Activated CD4-positive, alpha-beta memory T cell treated with anti-CD3 and anti-CD28 coated beads for 36 hours (primary cell): Measurements from ENCODE around the gene TESK1. TPM values are rescaled to one million over a fixed set of nuclear protein-coding genes. Genes with fewer than 3 reads are reported as not detected.
A peak's percentile ranks its signal among the peaks of the same experiment; 100 is the strongest.

ENCODE experiments used
- CTCF ChIA-PET: fragments of 350-600 bp; sonication (Branson Sonifier 250); formaldehyde crosslinking; loops from one replicate; lab custom pipeline; 2021; ENCODE audit warnings: antibody characterized with exemption, inconsistent platforms; lab: Charles Lee
- POLR2A ChIA-PET: fragments of 350-600 bp; sonication (Branson Sonifier 250); formaldehyde crosslinking; loops from one replicate; lab custom pipeline; 2021; ENCODE audit warnings: antibody characterized with exemption; lab: Charles Lee
- DNase-seq: peaks from one replicate; pipeline ENCODE4 v3.0.0-alpha.2; 2020
- H3K27ac Mint-ChIP-seq: one replicate; pipeline ENCODE4 v1.8.0; 2021; ENCODE audit warnings: mixed read lengths
- H3K27me3 Mint-ChIP-seq: one replicate; pipeline ENCODE4 v1.8.0; 2021; ENCODE audit warnings: mixed read lengths
- H3K36me3 Mint-ChIP-seq: one replicate; pipeline ENCODE4 v1.8.0; 2021; ENCODE audit warnings: mixed read lengths
- H3K4me1 Mint-ChIP-seq: one replicate; pipeline ENCODE4 v1.8.0; 2021; ENCODE audit warnings: low read depth, mixed read lengths
- H3K4me3 Mint-ChIP-seq: one replicate; pipeline ENCODE4 v1.8.0; 2021; ENCODE audit warnings: mild to moderate bottlenecking, mixed read lengths
- H3K9me3 Mint-ChIP-seq: one replicate; pipeline ENCODE4 v1.8.0; 2021; ENCODE audit warnings: mixed read lengths
- intact Hi-C: fragments of 100-400 bp; cut with micrococcal nuclease; formaldehyde crosslinking; loops from one replicate; pipeline ENCODE4 v1.15.1; 2023
- total RNA-seq, 2 experiments: library from RNA; stranded (reverse); gene quantifications; one replicate each; pipeline ENCODE4 v1.2.3, GENCODE V29; 2021

The TESK1 gene, protein sequence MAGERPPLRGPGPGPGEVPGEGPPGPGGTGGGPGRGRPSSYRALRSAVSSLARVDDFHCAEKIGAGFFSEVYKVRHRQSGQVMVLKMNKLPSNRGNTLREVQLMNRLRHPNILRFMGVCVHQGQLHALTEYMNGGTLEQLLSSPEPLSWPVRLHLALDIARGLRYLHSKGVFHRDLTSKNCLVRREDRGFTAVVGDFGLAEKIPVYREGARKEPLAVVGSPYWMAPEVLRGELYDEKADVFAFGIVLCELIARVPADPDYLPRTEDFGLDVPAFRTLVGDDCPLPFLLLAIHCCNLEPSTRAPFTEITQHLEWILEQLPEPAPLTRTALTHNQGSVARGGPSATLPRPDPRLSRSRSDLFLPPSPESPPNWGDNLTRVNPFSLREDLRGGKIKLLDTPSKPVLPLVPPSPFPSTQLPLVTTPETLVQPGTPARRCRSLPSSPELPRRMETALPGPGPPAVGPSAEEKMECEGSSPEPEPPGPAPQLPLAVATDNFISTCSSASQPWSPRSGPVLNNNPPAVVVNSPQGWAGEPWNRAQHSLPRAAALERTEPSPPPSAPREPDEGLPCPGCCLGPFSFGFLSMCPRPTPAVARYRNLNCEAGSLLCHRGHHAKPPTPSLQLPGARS
- total RNA-seq, result 10 to 100 TPM; 31.0 to 34.7 TPM

DNA sequence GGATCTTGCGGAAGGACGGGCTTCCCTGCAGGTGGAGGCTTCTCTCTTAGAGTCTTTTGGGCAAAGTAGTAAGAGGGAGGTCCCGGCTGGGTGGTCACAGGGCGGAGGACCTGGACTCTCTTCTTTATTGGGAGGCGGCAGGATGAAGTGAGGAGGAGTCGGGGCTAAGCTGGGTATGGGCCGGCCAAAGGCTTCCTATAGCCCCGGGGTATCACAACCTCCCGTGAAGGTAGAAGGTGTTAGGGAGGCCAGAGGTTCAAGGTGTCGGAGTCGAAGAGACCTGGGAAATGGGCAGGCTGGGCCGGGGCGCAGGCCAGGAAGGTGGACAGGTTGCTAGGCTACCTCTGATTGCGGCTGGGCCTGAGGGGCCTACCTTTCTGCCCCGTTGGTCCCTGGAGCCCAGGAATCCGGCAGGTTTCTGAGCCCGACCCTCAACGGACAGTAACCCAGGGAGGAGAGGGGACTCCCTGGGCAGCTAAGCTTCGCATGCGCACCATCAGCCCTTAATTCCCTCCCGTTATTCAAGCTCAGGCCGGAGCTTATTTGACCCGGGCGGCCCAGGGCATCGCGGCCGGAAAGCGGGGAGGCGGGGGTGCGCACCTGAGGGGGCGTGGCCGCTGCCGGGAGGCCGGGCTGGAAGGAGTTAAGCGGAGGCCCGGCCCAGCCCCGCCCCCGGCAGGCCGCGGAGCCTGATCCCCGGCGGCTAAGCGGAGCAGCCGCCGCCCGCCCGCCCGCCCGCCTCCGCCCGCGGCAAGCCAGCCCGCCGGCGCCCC is at the start of gene TESK1:
Gene TESK1, plus strand, starts transcription at position 685 of the 773 bp plus-strand sequence. CDS start 358 bp downstream, outside the sequence.
- Mint-ChIP-seq H3K9me3 (no peaks in the 10 kb centered on the region), H3K27ac (peak within 1 kb of the TSS; percentile 98), H3K4me3 (peak within 1 kb of the TSS; percentile 97), H3K27me3 (no peaks in the 10 kb centered on the region), H3K4me1 (peaks cover 29% of the 10 kb centered on the region), H3K36me3 (peaks cover 8% of the 10 kb centered on the region)
- ChIA-PET POLR2A (interaction anchor here (0.6 to 1.3 kb wide), 6 partner anchors 12 to 1495 kb away, joined by 3 to 7 read pairs (median 4); partner anchors contain the start of genes CCDC107, CREB3, RMRP and TLN1), CTCF (interaction anchor here (0.7 to 2.1 kb wide), 7 partner anchors 12 to 620 kb away, joined by 3 to 29 read pairs (median 10); partner anchors contain the start of genes ARHGEF39 and SIT1)
- intact Hi-C loops, result loop anchor here (1.0 to 10.0 kb wide), 11 partner anchors 15 to 615 kb away; partner anchors contain the start of genes ATOSB, CCDC107, CREB3 and DNAJB5
- peak; percentile 89 for DNase-seq

DNA sequence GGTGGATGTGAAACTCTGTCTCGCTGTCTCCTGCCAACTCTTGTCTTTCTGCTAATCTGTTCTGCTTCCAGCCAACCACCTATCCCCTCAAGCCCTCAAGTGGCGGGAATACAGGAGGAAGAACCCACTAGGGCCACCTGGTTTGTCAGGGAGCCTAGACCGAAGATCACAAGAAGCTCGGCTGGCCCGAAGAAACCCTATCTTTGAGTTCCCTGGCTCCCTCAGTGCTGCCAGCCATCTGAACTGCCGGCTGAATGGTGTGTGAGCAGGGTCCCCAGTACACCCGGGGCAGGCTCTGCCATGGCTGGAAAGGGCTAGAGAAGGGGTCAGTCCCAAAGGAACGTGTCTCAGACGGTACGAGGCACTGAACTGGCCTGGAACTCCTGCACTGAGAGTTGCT is 49.2 kb upstream of the TESK1 start:
- H3K27me3 Mint-ChIP-seq, result no peaks in the 10 kb centered on the region
- POLR2A ChIA-PET, result no interaction called here
- no peaks in the 10 kb centered on the region for H3K36me3 Mint-ChIP-seq
- H3K4me3 Mint-ChIP-seq, result no peak overlapping the region
- intact Hi-C loops, result no loop called here
- DNase-seq, result no peak
- no peaks in the 10 kb centered on the region for H3K9me3 Mint-ChIP-seq
- H3K4me1 Mint-ChIP-seq, result no peaks in the 10 kb centered on the region
- no peak overlapping the region for H3K27ac Mint-ChIP-seq
- CTCF ChIA-PET, result interaction anchor here (0.7 to 1.4 kb wide), 2 partner anchors 10 to 55 kb away, joined by 3 to 4 read pairs; no protein-coding TSS in a partner anchor

DNA sequence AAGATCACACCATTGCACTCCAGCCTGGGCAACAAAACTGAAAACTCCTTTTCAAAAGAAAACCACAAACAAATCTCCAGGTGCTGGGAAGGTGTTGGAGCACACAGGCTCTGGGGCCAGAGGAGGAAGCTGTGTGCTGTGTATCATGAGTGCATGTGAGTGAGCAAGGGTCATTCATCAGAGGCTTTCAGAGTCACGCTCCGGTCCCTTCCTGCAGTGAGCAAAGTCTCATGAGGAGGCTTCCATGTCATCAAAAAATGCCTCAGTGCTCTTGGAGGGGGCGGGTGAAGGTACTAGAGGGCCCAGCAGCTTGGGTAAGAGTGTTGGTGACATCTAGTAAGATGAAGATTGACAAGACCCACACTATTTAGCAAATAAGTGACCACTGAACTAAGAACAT is 48.3 kb upstream of the TESK1 start:
- Mint-ChIP-seq H3K36me3 (no peaks in the 10 kb centered on the region), H3K9me3 (no peaks in the 10 kb centered on the region), H3K4me1 (no peaks in the 10 kb centered on the region), H3K27me3 (no peaks in the 10 kb centered on the region), H3K27ac (no peak overlapping the region), H3K4me3 (no peak overlapping the region)
- POLR2A ChIA-PET, result no interaction called here
- no peak for DNase-seq
- intact Hi-C loops, result no loop called here
- CTCF ChIA-PET, result no interaction called here

GRCh38 chr9:35557320-35557719 is 47.7 kb upstream of the TESK1 start:
- H3K36me3 Mint-ChIP-seq, result no peaks in the 10 kb centered on the region
- H3K4me3 Mint-ChIP-seq, result no peak overlapping the region
- ChIA-PET POLR2A (no interaction called here), CTCF (interaction anchor here (0.5 to 0.8 kb wide), 2 partner anchors 363 to 440 kb away, joined by 3 to 6 read pairs; no protein-coding TSS in a partner anchor)
- no peaks in the 10 kb centered on the region for H3K27me3 Mint-ChIP-seq
- H3K9me3 Mint-ChIP-seq, result no peaks in the 10 kb centered on the region
- no peaks in the 10 kb centered on the region for H3K4me1 Mint-ChIP-seq
- intact Hi-C loops, result no loop called here
- DNase-seq, result no peak
- H3K27ac Mint-ChIP-seq, result no peak overlapping the region

DNA sequence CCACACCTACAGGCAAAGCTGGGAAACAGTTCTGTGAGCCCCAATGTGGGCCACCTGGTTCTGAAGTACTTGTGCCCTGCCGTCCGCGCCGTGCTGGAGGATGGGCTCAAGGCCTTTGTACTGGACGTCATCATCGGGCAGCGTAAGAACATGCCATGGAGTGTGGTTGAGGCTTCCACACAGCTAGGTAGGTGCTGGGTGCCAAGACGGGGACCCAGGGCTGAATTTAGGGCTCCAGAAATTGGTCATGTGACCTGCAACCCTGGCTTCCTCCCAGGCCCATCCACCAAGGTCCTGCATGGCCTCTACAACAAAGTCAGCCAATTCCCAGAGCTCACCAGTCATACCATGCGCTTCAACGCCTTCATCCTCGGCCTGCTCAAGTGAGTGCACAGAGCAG is 46.9 kb upstream of the TESK1 start:
- Mint-ChIP-seq H3K4me3 (no peak overlapping the region), H3K4me1 (no peaks in the 10 kb centered on the region), H3K27ac (no peak overlapping the region), H3K9me3 (no peaks in the 10 kb centered on the region), H3K36me3 (no peaks in the 10 kb centered on the region), H3K27me3 (no peaks in the 10 kb centered on the region)
- intact Hi-C loops, result no loop called here
- CTCF ChIA-PET, result interaction anchor here (0.8 kb wide), 1 partner anchor 441 kb away, joined by 6 read pairs; no protein-coding TSS in a partner anchor
- no peak for DNase-seq
- POLR2A ChIA-PET, result no interaction called here

DNA sequence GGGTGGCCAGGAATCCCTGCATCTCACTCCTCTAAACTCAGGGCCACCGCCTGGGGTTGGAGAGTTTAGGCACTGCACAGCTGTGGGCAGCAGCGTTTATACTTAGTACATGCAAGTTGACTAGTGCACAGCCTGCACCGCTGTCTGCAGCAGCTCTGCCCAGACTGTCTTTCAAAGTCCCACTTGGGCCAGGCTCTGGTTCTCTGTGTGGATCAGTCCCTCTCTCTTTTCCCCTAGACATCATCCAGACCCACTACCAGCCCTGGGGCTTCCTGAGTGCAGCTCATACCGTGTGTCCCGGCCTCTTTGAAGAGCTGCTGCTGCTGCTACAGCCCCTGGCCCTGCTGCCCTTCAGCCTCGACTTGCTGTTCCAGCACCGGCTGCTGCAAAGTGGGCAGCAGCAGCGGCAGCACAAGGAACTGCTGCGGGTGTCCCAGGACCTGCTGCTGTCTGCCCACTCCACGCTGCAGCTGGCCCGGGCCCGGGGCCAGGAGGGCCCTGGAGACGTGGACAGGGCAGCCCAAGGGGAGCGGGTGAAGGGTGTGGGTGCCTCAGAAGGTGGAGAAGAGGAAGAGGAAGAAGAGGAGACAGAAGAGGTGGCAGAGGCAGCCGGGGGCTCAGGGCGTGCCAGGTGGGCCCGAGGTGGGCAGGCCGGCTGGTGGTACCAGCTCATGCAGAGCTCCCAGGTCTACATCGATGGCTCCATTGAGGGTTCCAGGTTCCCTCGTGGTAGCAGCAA is 45.1 kb upstream of the TESK1 start:
- intact Hi-C loops, result no loop called here
- no peak overlapping the region for H3K27ac Mint-ChIP-seq
- ChIA-PET CTCF (no interaction called here), POLR2A (no interaction called here)
- H3K36me3 Mint-ChIP-seq, result no peaks in the 10 kb centered on the region
- H3K9me3 Mint-ChIP-seq, result no peaks in the 10 kb centered on the region
- H3K4me1 Mint-ChIP-seq, result no peaks in the 10 kb centered on the region
- no peak overlapping the region for H3K4me3 Mint-ChIP-seq
- DNase-seq, result no peak
- H3K27me3 Mint-ChIP-seq, result no peaks in the 10 kb centered on the region

- no peak overlapping the region for H3K27ac Mint-ChIP-seq
- POLR2A ChIA-PET, result no interaction called here
- no peaks in the 10 kb centered on the region for H3K4me1 Mint-ChIP-seq
- CTCF ChIA-PET, result interaction anchor here (1.8 kb wide), 1 partner anchor 10 kb away, joined by 4 read pairs; no protein-coding TSS in a partner anchor
- no peak overlapping the region for H3K4me3 Mint-ChIP-seq
- H3K9me3 Mint-ChIP-seq, result no peaks in the 10 kb centered on the region
- intact Hi-C loops, result no loop called here
- no peaks in the 10 kb centered on the region for H3K36me3 Mint-ChIP-seq
- no peak for DNase-seq
- H3K27me3 Mint-ChIP-seq, result no peaks in the 10 kb centered on the region
These were observed 44.3 kb upstream of the TESK1 start for GRCh38 chr9:35560625-35561337.

GRCh38 chr9:35561468-35562261 is 43.4 kb upstream of the TESK1 start:
- H3K4me3 Mint-ChIP-seq, result no peak overlapping the region
- no peaks in the 10 kb centered on the region for H3K9me3 Mint-ChIP-seq
- intact Hi-C loops, result no loop called here
- H3K27me3 Mint-ChIP-seq, result no peaks in the 10 kb centered on the region
- H3K27ac Mint-ChIP-seq, result no peak overlapping the region
- CTCF ChIA-PET, result interaction anchor here (1.2 to 1.8 kb wide), 2 partner anchors 8 to 10 kb away, joined by 4 to 7 read pairs; no protein-coding TSS in a partner anchor
- POLR2A ChIA-PET, result no interaction called here
- H3K4me1 Mint-ChIP-seq, result peaks cover 4% of the 10 kb centered on the region
- no peaks in the 10 kb centered on the region for H3K36me3 Mint-ChIP-seq
- no peak for DNase-seq

DNA sequence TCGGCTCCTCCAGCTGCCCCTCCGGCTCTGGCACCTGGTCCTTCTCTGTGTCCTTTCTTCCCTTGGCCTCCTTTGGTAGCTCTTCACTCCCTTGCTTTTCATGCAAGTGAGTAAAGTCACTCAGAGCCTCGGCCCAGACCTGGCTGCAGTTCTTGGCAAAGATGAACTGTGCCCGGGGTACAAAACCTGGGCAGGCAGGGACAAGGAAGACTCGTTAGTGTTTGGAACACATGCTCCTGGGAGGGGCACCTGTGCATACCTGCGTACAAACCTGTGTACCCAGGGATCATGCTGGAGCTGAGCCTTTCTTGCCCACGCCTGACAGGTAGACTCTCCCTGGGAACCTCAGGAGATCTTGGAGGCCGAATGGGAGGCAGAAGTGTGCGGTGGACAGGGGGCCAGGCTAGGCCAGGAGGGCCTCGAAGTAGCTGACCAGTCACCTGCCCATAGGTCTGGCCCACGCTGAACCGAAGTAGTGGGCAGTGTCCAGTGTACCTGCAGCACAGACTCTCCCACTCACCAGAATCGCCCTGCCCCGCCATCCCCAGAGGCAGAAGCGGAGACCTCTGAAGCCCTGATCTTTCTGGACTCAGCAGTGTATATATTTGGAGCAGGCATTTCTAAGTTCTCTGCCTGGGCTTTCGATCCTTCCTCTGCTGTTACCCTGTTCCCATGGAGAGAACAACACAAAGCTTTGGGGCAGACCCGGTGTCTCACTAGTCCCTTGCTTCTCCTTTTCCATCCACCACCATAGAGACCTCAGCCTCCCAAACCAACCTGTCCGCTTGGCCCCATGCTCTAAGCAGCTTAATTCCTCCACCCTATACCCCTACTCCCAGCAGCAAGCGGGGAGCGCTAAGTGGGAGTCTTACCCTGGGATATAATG is 41.9 kb upstream of the TESK1 start:
- no peaks in the 10 kb centered on the region for H3K27me3 Mint-ChIP-seq
- H3K4me3 Mint-ChIP-seq, result no peak overlapping the region
- intact Hi-C loops, result no loop called here

More for the DNA sequence above, 41.9 kb upstream of the TESK1 start:
- no peak for DNase-seq
- POLR2A ChIA-PET, result no interaction called here
- Mint-ChIP-seq H3K27ac (no peak overlapping the region), H3K4me1 (peaks cover 10% of the 10 kb centered on the region), H3K36me3 (no peaks in the 10 kb centered on the region), H3K9me3 (no peaks in the 10 kb centered on the region)
- CTCF ChIA-PET, result interaction anchor here (1.0 to 1.8 kb wide), 3 partner anchors 8 to 10 kb away, joined by 3 to 7 read pairs (median 4); no protein-coding TSS in a partner anchor
